Endothelial cell of umbilical vein (primary cell): Measurements from ENCODE around the gene ACTMAP. TPM values are rescaled to one million over a fixed set of nuclear protein-coding genes. Genes with fewer than 3 reads are reported as not detected.

ENCODE experiments used
- BruUV-seq: library from RNA; stranded (reverse); fragments of 400-500 nt; replicated peaks from 2 replicates; lab custom pipeline; 2021; lab: Mats Ljungman, UMichigan
- CTCF ChIA-PET: fragments of 300-600, 350-600 bp; sonication (Branson Sonifier 250); formaldehyde crosslinking; loops from one replicate; lab custom pipeline; 2021; ENCODE audit warnings: antibody characterized with exemption, inconsistent platforms; lab: Charles Lee
- POLR2A ChIA-PET: fragments of 300-600, 350-600 bp; sonication (Branson Sonifier 250); formaldehyde crosslinking; loops from one replicate; lab custom pipeline; 2021; ENCODE audit warnings: antibody characterized with exemption, inconsistent platforms; lab: Charles Lee
- DNase-seq: peaks from one replicate; pipeline ENCODE4 v3.0.0-alpha.2; 2011; ENCODE audit warnings: low read depth, low spot score
- FAIRE-seq: peaks from 2 replicates; lab custom pipeline; 2011; peaks lifted over from hg19 to GRCh38; lab: Jason Lieb, UNC
- H2AFZ ChIP-seq: 2 replicates; pipeline ENCODE4 v1.6.0; 2012; ENCODE audit warnings: low read depth, low read length, control low read depth, inconsistent platforms
- H3K27ac ChIP-seq: 2 replicates; pipeline ENCODE4 v1.5.1; 2011; ENCODE audit warnings: low read depth, mild to moderate bottlenecking, control low read depth, low read length, moderate library complexity; ENCODE audit not compliant: insufficient read depth
- H3K27me3 ChIP-seq, 2 experiments: 2 replicates each; pipeline versions ENCODE4 v1.6.0 to v1.6.1; 2011; ENCODE audit warnings: low read length in 2 of 2, mixed read lengths in 1 of 2; ENCODE audit not compliant: control insufficient read depth in 2 of 2, insufficient read depth in 2 of 2
- H3K36me3 ChIP-seq, 2 experiments: 2 replicates in 1 of 2; 3 replicates in 1 of 2; pipeline ENCODE4 v1.5.1; 2011; ENCODE audit warnings: low read length in 2 of 2, mild to moderate bottlenecking in 1 of 2, moderate library complexity in 1 of 2; ENCODE audit not compliant: control insufficient read depth in 2 of 2, insufficient read depth in 2 of 2; ENCODE audit errors: extremely low read depth in 1 of 2
- H3K4me1 ChIP-seq: 3 replicates; pipeline ENCODE4 v1.5.1; 2011; ENCODE audit warnings: mild to moderate bottlenecking, low read length; ENCODE audit not compliant: control insufficient read depth, insufficient read depth; ENCODE audit errors: extremely low read depth
- H3K4me2 ChIP-seq: 2 replicates; pipeline ENCODE4 v1.6.1; 2011; ENCODE audit warnings: low read length, control low read depth, mixed read lengths; ENCODE audit not compliant: insufficient read depth
- H3K4me3 ChIP-seq, 3 experiments: fragments of 200-600 bp in 1 of 3; sonication (generic), shearing (Covaris generic) in 1 of 3; replicated peaks in 1 of 3; 2 replicates each; pipeline ENCODE4 v1.5.1; 2011 to 2016; ENCODE audit warnings: control low read depth in 3 of 3, low read length in 3 of 3, mild to moderate bottlenecking in 2 of 3, inconsistent platforms in 1 of 3, low read depth in 1 of 3, moderate library complexity in 1 of 3; ENCODE audit not compliant: insufficient read depth in 1 of 3
- H3K79me2 ChIP-seq: 2 replicates; pipeline ENCODE4 v1.6.0; 2012; ENCODE audit warnings: low read length, inconsistent platforms; ENCODE audit not compliant: control insufficient read depth, insufficient read depth
- H3K9ac ChIP-seq: replicated peaks from 2 replicates; pipeline ENCODE3; 2011; ENCODE audit warnings: low read length, control low read depth; ENCODE audit not compliant: insufficient read depth; ENCODE audit errors: extremely low read depth
- H3K9me1 ChIP-seq: replicated peaks from 3 replicates; pipeline ENCODE4 v1.6.0; 2011; ENCODE audit warnings: mild to moderate bottlenecking, low read length; ENCODE audit not compliant: control insufficient read depth, insufficient read depth; ENCODE audit errors: extremely low read depth
- H3K9me3 ChIP-seq: replicated peaks from 2 replicates; pipeline ENCODE4 v1.5.1; 2012; ENCODE audit warnings: low read length, inconsistent platforms; ENCODE audit not compliant: control insufficient read depth, insufficient read depth
- H4K20me1 ChIP-seq: replicated peaks from 2 replicates; pipeline ENCODE3; 2011; ENCODE audit warnings: mild to moderate bottlenecking, low read length; ENCODE audit not compliant: control insufficient read depth, insufficient read depth; ENCODE audit errors: extremely low read depth
- CTCF ChIP-seq, 2 donors: IDR thresholded peaks; 1 replicate in 1 of 2; 2 replicates in 1 of 2; pipeline ENCODE4 v1.5.1; 2011; ENCODE audit warnings: low read length in 2 of 2, mild to moderate bottlenecking in 2 of 2, moderate library complexity in 2 of 2, control low read depth in 1 of 2, inconsistent platforms in 1 of 2, low read depth in 1 of 2; ENCODE audit not compliant: insufficient read depth in 1 of 2; ENCODE audit errors: extremely low read depth in 1 of 2
- EZH2 ChIP-seq: IDR thresholded peaks from 2 replicates; pipeline ENCODE4 v1.6.1; 2012; ENCODE audit warnings: borderline replicate concordance, low read depth, mild to moderate bottlenecking, moderate library complexity, low read length, inconsistent platforms; ENCODE audit not compliant: severe bottlenecking
- FOS ChIP-seq: IDR thresholded peaks from 2 replicates; pipeline ENCODE4 v1.6.1; 2011; ENCODE audit warnings: mild to moderate bottlenecking, low read length, moderate library complexity, borderline replicate concordance; ENCODE audit not compliant: insufficient read depth
- JUN ChIP-seq: IDR thresholded peaks from 2 replicates; pipeline ENCODE4 v1.6.1; 2011; ENCODE audit warnings: borderline replicate concordance, low read depth; ENCODE audit not compliant: insufficient read length, insufficient read depth
- MAX ChIP-seq: IDR thresholded peaks from 2 replicates; pipeline ENCODE4 v1.6.1; 2011; ENCODE audit not compliant: insufficient read depth, insufficient read length
- MYC ChIP-seq: IDR thresholded peaks from one replicate; pipeline ENCODE4 v1.6.1; 2011; ENCODE audit warnings: mild to moderate bottlenecking, low read depth, low read length
- POLR2A ChIP-seq: IDR thresholded peaks from 2 replicates; pipeline ENCODE4 v1.6.1; 2012; ENCODE audit warnings: low read depth, mild to moderate bottlenecking, control low read depth, low read length
- POLR2AphosphoS5 ChIP-seq: IDR thresholded peaks from 2 replicates; pipeline ENCODE4 v1.6.1; 2012; ENCODE audit warnings: low read depth, mild to moderate bottlenecking, control low read depth, low read length, moderate library complexity; ENCODE audit not compliant: insufficient read depth
- dilution Hi-C: fragments of 300-500 bp; cut with MboI; formaldehyde crosslinking; loops from one replicate; pipeline ENCODE4 v1.15.0; 2019; ENCODE audit warnings: low sequenced_read_pairs; ENCODE audit not compliant: extremely low pct_ligation_motif_present
- intact Hi-C: fragments of 100-400 bp; cut with micrococcal nuclease; formaldehyde crosslinking; loops from one replicate; pipeline ENCODE4 v1.10.0; 2022
- polyA plus RNA-seq, 4 experiments: library from polyadenylated mRNA; depleted of rRNA in 3 of 4; stranded (reverse) in 3 of 4; unstranded in 1 of 4; fragments of >200 nt; gene quantifications; 2 replicates each; pipeline versions ENCODE4 v1.2.1 to v1.2.3, GENCODE V29; 2011 to 2012; ENCODE audit warnings: missing spikeins in 1 of 4
- total RNA-seq: library from RNA; stranded (reverse); gene quantifications from 2 replicates; pipeline ENCODE4 v1.2.3, GENCODE V29; 2021

The ACTMAP gene
- total and polyA plus RNA-seq, 2 donors (not counting 3 experiments of a cell fraction or from before 2014, with no cell fraction given): 5.2 to 9.1 TPM

- Histone ChIP-seq H3K36me3 (peaks cover 0 to 2% of the 10 kb centered on the region in 2 experiments), H2AFZ (no peak overlapping the region), H3K4me3 (no peak overlapping the region), H3K9me1 (no peaks in the 10 kb centered on the region), H3K27me3 (no peaks in the 10 kb centered on the region), H3K27ac (no peak overlapping the region), H3K79me2 (no peaks in the 10 kb centered on the region), H3K4me2 (no peak overlapping the region), H3K4me1 (no peaks in the 10 kb centered on the region), H3K9me3 (no peaks in the 10 kb centered on the region), H4K20me1 (no peaks in the 10 kb centered on the region), H3K9ac (no peak overlapping the region)
- BruUV-seq: no TSS peak
- FAIRE-seq (no peak), DNase-seq (no peak)
- ChIA-PET CTCF (no interaction called here), POLR2A (no interaction called here)
- no peak for TF ChIP-seq FOS
- no peak for TF ChIP-seq CTCF (IDR thresholded peaks at IDR 0.05; ENCODE audit: extremely low read depth in 1 of 2, insufficient read depth in 1 of 2, low read depth in 1 of 2, low read length in 2 of 2)
- TF ChIP-seq JUN: no peak
- no peak for TF ChIP-seq MYC
- no peak for TF ChIP-seq MAX
- dilution Hi-C loops: no loop called here
- intact Hi-C loops: no loop called here
Observed at GRCh38 chr19:40697007-40697406, 53.3 kb downstream of the ACTMAP start.

GRCh38 chr19:40695881-40696280 is 54.4 kb downstream of the ACTMAP start:
- no peak overlapping the region for H3K27ac ChIP-seq
- TF ChIP-seq FOS: no peak
- TF ChIP-seq JUN: no peak
- TF ChIP-seq EZH2: no peak
- TF ChIP-seq POLR2A: no peak
- no peak for TF ChIP-seq CTCF (IDR thresholded peaks at IDR 0.05; ENCODE audit: extremely low read depth in 1 of 2, insufficient read depth in 1 of 2, low read depth in 1 of 2, low read length in 2 of 2)
- no peak for TF ChIP-seq MAX
- no peak for TF ChIP-seq POLR2AphosphoS5
- no peaks in the 10 kb centered on the region for H3K9me3 ChIP-seq
- no peak overlapping the region for H2AFZ ChIP-seq
- FAIRE-seq (no peak), DNase-seq (no peak)
- dilution Hi-C loops (no loop called here), intact Hi-C loops (no loop called here)
- no peaks in the 10 kb centered on the region for H3K79me2 ChIP-seq
- no peaks in the 10 kb centered on the region for H3K27me3 ChIP-seq
- no peak overlapping the region for H3K9ac ChIP-seq
- POLR2A ChIA-PET: interaction anchor here (0.5 kb wide), 1 partner anchor 50 kb away, joined by 3 read pairs; no protein-coding TSS in a partner anchor
- H3K4me1 ChIP-seq: peaks cover 4% of the 10 kb centered on the region
- no TSS peak for BruUV-seq
- no peaks in the 10 kb centered on the region for H4K20me1 ChIP-seq
- peaks cover 0 to 2% of the 10 kb centered on the region in 2 experiments for H3K36me3 ChIP-seq
- no peak overlapping the region for H3K4me3 ChIP-seq
- no peak overlapping the region for H3K4me2 ChIP-seq
- H3K9me1 ChIP-seq: no peaks in the 10 kb centered on the region
- CTCF ChIA-PET: no interaction called here
